ENCODE measurements around the gene GALNT9.

DNA sequence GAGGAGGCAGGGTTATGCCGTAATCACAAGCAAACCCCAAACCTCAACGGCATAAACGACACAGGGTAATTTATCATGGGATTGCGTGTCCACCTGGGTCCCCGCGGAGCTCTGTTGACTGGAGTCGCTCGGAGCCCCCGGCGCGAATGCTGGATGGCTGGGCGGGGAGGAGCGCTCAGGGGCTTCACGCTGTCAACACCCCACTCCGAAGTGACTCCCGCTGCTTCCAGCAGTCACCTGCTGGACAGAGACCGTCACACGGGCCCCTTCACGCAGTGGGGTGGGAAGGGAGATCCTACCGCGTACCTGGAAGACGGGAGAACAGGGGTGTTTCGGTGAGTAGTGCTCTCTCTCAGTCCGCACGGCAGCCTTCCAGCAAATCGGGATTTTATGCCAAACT, 4.4 kb upstream of the GALNT9 start:
- TF ChIP-seq, protein P1, sequence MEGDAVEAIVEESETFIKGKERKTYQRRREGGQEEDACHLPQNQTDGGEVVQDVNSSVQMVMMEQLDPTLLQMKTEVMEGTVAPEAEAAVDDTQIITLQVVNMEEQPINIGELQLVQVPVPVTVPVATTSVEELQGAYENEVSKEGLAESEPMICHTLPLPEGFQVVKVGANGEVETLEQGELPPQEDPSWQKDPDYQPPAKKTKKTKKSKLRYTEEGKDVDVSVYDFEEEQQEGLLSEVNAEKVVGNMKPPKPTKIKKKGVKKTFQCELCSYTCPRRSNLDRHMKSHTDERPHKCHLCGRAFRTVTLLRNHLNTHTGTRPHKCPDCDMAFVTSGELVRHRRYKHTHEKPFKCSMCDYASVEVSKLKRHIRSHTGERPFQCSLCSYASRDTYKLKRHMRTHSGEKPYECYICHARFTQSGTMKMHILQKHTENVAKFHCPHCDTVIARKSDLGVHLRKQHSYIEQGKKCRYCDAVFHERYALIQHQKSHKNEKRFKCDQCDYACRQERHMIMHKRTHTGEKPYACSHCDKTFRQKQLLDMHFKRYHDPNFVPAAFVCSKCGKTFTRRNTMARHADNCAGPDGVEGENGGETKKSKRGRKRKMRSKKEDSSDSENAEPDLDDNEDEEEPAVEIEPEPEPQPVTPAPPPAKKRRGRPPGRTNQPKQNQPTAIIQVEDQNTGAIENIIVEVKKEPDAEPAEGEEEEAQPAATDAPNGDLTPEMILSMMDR (conservative IDR thresholded peaks at IDR 0.05; ENCODE audit: low read depth, low read length), result no peak
- no peak for TF ChIP-seq EZH2 (IDR thresholded peaks at IDR 0.05; ENCODE audit: low read length, unreplicated experiment)
